Measurements from ENCODE around the gene CRB2.

DNA sequence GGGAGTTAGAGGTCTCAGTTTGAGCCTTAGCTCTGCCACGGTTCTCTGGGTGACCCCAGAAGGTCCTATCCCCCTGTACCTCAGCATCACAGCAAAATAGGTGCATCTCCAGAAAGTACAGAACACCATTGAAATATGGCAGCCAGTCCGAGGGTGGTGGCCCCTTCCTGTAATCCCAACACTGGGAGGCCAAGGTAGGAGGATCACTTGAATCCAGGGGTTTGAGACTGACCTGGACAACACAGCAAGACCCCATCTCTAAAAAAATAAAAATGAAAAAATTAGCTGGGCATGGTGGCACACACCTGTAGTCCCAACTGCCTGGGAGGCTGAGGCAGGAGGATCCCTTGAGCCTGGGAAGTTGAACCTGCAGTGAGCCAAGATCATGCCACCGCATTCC lies 7.0 kb upstream of the CRB2 start:
- TF ChIP-seq POLR2A (IDR thresholded peaks at IDR 0.05) = no peak
- TF ChIP-seq, protein P1, sequence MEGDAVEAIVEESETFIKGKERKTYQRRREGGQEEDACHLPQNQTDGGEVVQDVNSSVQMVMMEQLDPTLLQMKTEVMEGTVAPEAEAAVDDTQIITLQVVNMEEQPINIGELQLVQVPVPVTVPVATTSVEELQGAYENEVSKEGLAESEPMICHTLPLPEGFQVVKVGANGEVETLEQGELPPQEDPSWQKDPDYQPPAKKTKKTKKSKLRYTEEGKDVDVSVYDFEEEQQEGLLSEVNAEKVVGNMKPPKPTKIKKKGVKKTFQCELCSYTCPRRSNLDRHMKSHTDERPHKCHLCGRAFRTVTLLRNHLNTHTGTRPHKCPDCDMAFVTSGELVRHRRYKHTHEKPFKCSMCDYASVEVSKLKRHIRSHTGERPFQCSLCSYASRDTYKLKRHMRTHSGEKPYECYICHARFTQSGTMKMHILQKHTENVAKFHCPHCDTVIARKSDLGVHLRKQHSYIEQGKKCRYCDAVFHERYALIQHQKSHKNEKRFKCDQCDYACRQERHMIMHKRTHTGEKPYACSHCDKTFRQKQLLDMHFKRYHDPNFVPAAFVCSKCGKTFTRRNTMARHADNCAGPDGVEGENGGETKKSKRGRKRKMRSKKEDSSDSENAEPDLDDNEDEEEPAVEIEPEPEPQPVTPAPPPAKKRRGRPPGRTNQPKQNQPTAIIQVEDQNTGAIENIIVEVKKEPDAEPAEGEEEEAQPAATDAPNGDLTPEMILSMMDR (IDR thresholded peaks at IDR 0.05) = no peak

Data from heart left ventricle (tissue), 13 donors.